ENCODE measurements around the gene ERICH4.
"Not testable (repeated sequence)": the region's sequence is repeated elsewhere in the genome, so short reads cannot be mapped to it uniquely, and the experiment has no call there.

The ERICH4 gene

DNA sequence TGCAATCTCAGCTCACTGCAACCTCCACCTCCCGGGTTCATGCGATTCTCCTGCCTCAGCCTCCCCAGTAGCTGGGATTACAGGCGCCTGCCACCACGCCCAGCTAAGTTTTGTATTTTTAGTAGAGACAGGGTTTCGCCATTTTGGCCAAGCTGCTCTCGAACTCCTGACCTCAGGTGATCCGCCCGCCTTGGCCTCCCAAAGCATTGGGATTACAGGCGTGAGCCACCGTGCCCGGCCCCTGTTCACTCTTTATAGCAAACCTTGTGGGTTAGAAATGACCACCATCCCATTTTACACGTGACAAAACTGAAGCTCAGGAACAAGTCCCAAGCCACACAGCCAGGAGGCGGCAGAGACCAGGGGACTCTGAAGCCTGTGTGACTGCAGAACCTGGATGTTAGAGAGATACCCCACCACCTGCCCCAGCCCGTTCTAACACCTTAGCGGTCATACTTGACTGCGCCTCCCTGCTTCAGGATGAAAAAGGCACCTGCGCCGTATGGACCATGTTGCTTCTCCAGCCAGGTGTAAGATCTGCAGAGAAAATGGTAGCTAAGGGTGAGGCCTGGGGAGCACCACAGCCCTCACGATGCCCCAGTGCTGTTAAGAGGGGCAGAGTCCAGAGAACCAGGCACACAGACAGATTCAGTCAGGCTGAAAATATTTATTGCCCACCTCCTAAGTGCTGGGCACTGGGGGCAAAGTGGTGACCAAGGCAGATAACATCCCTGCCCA is 6.9 kb upstream of the ERICH4 start:
- no peak for DNase-seq (ENCODE audit: low read depth)

DNA sequence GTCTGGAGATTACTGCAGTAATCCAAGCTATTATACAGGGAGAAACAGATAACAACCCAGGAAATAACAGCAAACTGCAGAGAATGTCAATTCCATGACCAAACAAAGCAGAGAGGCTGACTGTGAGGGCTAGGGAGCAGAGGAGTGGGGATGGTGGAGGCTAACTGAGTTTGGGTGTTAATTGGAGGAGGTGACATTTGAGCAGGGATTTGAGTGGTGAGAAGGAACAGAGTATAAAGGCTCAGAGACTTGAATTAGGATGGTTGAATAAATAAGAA is 6.3 kb upstream of the ERICH4 start:
- DNase-seq (ENCODE audit: low read depth) = no peak

DNA sequence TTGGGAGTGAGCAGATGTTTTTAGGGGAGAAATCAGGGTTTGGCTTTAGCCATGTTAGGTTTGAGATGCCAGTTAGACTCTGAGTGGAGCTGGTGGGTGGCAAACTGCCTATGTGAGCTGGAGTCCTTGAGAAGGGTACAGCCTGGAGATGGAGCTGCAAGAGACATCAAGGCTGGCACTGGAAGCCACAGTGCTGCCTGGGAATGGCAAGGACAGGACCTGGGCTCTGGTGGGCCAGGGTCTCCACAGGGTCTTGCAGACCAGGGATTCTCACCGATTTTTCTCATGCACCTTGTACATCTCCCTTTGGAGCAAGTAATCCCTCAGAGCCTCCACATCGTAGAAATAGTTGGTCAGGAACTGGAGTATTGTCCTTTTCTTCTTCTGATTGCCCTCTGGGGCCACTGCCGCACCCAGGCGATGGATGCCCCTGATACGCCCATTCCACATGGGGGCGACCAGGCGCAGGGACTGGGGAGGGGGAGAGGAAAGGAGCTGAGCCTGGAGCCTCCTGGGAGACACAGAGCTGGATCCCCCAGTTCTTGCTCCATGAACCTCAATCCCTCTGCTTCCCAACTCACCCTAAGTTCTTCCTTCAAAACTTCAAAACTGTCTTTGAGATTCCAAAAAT is 4.9 kb upstream of the ERICH4 start:
- no peak for DNase-seq (ENCODE audit: low read depth)

DNA sequence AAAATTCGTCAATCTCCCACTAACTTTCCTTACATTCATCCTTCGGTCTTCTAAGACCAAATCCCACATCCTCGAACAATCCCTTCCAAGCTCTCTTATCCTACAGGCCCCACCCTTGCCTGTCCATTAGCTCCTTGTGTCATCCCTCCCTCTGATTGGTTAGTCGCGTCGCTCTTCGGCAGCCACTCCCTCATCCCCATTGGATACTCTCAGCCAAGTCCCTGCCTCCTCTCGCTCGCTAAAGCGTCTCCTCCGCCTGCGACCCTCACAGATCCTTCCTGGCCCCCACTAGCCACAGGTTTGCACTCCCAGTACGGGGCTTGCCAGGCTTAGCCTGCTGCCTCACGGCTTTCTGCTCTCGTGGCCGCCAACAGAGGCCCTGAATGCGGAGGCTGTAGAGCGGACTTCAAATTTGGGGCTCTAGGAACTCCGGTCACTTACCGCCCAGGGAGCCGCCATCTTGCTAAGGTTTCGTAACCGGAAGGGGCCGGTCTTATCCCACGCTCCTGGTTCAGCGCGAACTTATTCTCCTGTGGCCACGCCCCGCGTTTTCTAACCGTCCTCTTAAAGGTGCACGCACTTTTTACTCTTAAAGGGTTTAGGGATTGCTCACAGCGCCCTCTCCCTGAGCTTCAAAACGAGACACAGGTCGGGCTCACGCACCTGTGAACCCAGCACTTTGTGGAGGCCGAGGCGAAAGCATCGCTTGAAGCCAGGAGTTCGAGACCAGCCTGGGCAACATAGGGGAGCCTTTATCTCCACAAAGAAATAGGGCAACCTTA is 3.3 kb upstream of the ERICH4 start, which contains the start of gene DMAC2:
DMAC2 (minus strand) TSS at position 472 of the 782 bp plus-strand sequence; CDS start at position 459, 13 bp downstream.
- peak; percentile 92 for DNase-seq (ENCODE audit: low read depth)

DNA sequence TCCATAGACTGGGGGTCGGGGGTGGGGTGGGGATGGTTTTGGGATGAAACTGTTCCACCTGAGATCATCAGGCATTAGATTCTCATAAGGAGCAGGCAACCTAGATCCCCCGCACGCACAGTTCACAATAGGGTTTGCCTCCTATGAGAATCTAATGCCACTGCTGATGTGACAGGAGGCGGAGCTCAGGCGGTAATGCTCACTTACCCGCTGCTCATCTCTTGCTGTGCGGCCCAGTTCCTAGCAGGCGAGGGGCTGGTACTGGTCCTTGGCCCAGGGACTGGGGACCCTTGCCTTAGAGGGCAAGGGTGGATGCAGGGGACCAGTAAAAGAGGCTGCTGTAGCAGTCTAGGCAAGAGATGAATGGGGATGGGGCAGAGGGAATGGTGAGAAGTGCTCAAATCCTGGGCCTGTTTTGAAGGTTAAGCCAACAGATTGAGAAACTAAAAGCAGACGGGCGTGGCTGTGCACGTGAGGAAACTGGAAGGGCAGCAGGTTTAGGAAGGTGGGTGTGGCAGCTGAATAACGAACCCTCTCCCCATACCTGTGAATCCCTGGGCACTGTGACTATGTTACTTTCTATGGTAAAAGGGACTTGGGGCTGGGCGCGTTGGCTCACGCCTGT is 1.5 kb upstream of the ERICH4 start:
- no peak for DNase-seq (ENCODE audit: low read depth)

DNA sequence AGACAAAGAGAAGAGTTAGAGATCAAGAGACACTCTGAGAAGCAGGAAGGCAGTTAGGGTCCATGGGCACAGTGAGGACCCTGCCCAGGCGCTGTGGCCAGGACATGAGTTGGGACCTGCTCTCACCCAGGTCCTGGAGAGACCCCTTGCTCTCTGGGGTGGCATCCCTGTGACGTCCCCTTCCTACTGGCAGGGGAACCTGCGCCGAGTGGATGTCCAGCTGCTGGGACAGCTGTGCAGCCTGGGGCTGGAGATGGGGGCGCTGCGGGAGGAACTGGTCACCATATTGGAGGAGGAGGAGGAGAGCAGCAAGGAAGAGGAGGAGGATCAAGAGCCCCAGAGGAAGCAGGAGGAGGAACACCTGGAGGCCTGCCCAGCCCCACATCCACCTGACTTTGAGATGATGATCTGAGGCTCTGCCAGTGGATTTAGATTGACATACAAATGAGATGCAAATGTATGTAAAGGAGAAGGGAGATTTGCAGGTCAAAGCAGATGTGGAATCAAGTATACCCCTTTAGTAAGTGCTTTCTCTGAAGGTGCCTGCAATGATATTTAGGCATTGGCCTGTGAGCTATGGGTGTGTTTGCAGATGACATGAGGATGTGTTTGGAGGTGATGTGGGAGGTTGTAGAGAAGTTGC is 978 bp downstream of the ERICH4 start:
- no peak for DNase-seq (ENCODE audit: low read depth)

DNA sequence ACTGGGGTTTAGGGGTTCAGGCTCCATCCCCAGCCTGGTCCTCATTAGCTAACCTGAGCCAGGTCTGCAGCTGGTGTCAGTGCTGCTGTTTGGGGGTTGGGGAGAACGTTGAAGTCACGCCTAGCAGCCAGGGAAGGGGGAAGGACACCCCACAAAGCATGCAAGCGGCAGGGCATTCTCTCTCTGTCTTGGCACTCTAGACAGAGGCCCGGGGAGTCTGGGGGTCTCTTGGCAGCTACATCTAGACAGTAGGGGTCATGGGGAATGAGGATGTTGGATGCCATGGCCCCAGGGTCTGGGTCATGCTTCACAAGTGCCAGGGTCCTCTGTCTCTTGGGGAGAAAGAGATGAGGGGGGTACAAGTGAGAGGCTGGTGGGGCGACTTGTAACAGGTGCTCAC is 2.6 kb downstream of the ERICH4 start:
- DNase-seq (ENCODE audit: low read depth) = no peak

DNA sequence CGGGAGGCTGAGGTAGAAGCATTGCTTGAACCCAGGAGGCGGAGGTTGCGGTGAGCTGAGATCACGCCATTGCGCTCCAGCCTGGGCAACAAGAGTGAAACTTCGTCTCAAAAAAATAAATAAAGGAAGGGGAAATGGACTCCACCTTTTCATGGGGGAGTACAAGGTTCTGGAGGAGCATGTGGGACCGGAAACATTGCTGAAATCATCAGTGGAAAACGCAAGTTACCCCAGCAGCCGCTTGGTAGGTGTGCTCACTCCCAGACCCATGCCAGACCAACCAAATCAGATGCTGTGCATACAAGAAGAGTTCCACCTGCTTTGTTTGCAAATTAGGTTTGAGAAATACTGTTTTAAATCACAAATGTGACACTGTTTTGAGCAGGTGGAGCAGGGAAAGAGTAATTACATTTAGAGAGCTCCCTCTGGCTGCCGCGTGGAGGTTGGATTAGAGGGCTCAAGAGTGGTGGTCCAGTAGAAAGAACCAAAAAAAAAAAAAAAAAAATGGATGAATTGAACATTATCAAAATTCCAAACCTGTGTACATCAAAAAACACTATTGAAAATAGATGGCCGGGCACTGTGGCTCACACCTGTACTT is 4.9 kb downstream of the ERICH4 start:
- no peak for DNase-seq (ENCODE audit: low read depth)

DNA sequence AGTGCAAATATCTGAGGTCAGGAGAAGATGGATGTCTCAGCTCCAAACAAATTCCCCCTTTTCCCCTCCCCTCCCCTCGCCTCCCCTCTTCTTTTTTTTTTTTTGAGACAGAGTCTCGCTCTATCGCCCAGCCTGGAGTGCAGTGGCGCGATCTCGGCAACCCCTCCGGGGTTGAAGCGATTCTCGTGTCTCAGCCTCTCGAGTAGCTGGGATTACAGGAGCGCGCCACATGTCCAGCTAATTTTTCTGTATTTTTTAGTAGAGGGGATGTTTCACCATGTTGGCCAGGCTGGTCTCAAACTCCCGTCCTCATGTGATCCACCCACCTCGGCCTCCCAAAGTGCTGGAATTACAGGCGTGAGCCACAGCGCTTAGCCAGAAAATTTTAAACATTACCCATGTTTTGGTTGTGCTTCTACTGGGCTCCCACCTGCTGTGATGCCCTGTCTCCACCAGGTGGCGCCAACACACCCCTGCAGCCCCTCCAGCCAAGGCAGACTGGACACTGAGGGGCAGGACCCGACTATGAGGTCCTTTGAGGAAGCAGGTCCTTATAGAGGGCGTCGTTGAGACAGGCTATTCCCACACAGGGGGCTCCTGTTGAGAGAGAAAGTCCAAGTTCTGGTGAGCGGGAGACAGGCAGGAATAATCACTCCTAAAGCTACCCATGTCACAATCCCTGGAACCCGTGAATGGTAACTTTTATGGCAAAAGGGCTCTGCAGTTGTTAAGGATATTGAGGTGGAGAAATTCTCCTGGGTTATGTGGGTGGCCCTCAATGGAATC is 6.3 kb downstream of the ERICH4 start:
- DNase-seq (ENCODE audit: low read depth) = peak; percentile 50

DNA sequence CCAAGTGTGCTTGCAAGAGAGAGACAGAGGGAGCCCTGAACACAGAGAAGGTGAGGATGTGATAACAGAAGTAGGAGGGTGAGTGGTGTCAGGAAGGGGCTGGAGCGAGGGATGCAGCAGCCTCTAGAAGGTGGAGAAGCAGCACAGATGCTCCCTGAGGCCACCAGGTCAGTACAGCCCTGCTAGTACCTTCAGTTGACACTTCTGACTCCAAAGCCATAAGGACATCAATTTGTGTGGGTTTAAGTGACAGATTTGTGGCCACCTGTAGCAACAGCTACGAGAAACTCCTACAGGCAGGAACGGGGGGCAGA is 6.9 kb downstream of the ERICH4 start:
- no peak for DNase-seq (ENCODE audit: low read depth)

DNA sequence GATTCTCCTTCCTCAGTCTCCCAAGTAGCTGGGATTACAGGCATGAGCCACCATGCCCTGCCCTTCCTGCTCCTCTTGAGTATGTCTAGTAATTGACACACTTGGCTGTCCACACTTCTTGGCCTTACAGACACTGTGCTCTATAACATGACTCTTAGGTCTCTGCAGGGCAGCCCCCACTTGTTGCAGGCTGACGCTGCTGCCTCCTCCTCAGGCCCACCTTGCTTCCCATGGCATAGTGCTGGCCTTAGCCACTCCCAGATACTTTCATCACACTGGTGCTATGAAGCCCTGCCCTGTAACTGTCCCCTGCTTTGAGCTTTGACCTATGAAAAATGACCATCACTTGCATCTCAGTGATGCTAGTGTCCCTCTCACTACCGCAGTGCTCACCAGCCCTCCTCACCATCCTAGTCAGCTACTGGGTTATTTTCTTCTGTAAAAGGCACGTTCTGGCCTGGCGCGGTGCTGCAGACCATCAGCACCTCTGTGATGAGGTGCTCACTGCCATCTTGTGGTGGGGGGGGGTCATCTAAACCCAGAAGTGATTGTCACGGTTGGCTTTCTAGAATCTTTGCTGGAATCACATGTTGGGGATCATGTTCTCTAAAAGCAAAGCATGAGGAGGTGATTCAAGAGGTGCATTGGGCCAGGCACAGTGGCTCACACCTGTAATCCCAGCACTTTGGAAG is 9.8 kb downstream of the ERICH4 start:
- no peak for DNase-seq (ENCODE audit: low read depth)

DNA sequence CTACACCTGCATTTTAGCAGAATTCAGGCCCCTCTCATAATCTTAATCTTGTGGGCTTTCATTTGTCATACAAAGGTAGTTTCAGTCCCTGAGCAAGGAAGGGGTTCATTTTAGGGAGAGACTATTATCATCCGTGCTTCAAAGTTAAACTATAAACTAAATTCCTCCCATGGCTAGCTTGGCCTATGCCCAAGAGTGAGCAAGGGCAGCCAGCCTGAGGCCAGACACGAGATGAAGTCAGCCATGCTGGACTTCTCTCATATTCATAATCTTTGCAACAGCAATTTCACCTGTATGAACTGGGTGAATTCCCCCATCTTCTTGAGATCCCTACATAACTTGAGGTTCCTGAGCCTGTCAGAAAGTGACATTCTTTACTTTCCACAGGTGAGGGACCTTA is 13.0 kb downstream of the ERICH4 start:
- no peak for DNase-seq (ENCODE audit: low read depth)

DNA sequence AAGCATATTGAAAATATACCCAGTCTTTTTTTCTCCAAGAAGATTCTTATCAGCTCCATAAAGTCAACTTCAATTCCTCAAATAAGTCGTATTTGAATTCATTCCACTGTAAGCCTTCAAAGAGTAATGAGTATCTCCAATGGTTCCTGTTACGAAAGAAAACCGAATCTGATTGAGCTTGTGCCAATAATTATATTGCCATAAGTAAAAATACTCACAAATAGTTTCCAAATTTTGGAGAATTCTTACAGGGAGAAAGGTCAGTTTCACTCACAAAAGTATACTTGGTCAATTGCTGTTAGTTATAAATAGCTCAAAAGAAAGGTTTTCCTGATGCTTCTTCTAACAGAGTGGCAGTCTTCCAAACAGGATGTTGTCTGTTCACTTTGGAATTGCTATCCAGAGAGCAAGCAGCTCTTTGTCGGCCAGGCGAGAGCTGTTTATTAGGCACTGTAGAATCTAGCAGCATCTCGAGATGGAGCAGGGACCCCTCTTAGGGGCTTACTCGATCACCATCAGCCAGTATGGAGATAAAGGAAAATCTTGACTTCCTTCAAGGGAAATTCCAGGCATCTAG is 13.5 kb downstream of the ERICH4 start:
- DNase-seq (ENCODE audit: low read depth) = no peak

DNA sequence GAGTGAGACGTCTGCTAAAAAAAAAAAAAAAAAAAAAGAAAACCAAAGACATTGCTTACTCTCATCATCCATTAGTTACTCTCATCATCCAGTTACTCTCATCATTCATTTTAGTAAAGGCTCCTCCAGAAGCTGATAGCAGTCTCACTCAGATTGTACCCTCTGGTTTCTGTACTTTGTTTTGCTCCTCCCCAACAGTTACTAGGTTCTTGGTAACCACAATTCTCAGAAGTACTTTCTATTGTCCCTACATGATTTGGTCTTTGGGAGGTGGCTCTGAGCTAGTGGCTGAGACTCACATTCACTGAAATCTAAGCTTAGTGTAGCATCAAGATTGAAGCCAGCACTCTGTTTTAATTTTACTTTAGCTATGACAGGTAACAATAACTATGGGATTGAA is 14.3 kb downstream of the ERICH4 start:
- DNase-seq (ENCODE audit: low read depth) = no peak

DNA sequence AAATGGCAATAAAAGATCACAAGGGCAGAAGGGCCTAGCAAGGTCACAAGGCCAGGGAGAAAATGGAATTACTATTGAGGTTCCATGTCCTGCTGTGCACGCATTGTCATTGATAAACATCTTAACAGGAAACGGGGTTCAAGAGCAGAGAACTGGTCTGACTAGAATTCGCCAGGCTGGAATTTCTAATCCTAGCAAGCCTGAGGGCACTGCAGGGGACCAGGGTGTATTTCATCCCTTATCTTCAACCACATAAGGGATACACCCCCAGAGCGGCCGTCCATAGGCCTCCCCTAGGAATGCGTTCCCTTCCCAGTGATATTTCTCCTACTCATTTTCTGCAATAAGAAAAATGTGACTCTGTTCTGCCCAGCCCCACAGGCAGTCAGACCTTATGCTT is 19.5 kb downstream of the ERICH4 start:
- no peak for DNase-seq (ENCODE audit: low read depth)

DNA sequence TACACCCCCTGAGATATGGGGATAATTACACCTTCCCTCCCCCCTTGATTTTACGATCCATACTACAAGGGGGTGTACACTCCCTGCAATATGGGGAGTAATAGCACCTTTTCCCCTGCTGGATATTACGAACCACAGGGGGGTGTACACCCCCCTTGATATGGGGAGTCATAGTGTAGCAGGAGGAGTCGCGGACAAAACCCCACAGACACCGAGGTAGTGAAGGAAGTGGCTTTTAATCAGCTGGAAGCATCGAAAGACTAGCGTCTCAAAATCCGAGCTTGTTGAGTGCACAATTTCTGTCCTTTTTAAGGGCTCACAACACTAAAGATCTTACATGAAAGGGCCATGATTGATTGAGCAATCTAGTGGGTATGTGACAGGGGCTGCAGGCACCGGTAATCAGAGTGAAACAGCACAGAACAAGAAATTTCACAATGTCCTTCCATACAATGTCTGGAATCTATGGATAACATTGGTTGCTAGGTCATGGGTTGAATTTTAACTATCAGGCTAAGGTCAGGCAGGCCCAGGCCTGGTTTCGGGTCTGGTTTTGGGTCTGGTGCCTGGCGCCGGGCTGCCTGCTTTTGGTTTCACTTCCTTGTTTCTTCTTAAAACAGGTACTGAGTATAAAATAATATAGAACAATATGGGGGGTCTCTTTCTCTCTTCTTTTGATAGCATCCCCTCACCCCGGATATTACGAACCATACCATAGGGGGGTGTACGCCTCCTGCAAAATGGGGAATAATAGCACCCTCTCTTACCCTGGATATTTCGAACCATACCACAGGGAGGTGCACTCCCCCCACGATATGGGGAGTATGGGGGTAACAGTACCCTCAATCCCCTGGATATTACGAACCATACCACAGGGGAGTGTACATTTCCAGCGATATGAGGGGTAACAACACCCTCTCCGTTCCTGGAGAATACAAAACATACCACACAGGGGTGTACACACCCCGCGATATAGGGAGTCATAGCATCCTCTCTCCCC is 20.6 kb downstream of the ERICH4 start:
- not testable (repeated sequence) for DNase-seq (ENCODE audit: low read depth)

DNA sequence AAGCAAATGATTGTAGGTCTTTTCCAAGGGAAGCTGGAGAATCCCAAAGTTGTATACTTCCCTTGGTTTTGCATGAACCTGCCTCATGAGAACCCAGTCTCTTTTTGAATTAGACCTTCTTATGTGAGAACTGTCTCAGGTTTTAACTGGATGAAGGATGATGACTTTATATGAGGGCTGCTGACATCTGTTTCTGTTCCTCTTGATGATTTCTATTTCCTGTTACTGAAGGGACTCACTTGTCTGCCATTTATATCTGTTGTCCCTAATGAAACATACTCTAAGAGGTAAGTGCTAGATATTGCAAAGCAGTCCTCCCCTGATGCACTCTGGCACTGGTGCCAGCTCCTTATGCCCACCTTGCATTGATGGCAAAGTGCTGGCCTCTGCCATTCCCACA is 33.6 kb downstream of the ERICH4 start:
- no peak for DNase-seq (ENCODE audit: low read depth)

DNA sequence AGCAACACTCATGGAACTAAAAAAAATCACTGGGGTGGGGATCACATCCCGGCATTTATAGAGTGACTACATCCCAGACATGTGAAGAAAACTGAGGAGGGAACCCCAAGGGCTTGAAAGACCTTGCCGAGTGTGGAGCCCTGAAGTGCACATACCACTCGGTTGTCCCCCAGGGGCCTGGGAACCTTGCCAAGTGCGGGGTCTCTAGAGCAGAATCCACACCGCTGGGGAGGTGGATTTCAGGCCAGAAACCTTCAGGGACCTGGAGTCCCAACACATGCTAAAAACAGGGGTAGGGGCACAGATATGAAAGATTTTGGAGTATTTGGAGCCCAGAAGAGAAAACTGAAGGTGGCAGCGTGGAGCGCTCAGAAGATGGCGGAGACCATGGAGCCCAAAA is 35.2 kb downstream of the ERICH4 start:
- no peak for DNase-seq (ENCODE audit: low read depth)
